Measurements from ENCODE around the gene ACACA.

Gene ACACA

GRCh38 chr17:37177254-37177870 is 229.3 kb downstream of the ACACA start:
- TF ChIP-seq CTCF (IDR thresholded peaks at IDR 0.05; ENCODE audit: low read depth, low read length): no peak
- peak in 1 of 2 donors; percentile 8 for DNase-seq (ENCODE audit: low read depth in 2 of 2)
- H3K4me3 ChIP-seq (replicated peaks in 1 of 2; ENCODE audit: low read depth in 2 of 2, low read length in 2 of 2): no peak overlapping the region

- DNase-seq (ENCODE audit: low read depth in 2 of 2): peak; percentile 10 to 65
- H3K4me3 ChIP-seq (replicated peaks in 1 of 2; ENCODE audit: low read depth in 2 of 2, low read length in 2 of 2): no peak overlapping the region
- TF ChIP-seq CTCF (IDR thresholded peaks at IDR 0.05; ENCODE audit: low read depth, low read length): no peak
These were observed 229.9 kb downstream of the ACACA start for GRCh38 chr17:37176723-37177122.

GRCh38 chr17:37174205-37174604 is 232.4 kb downstream of the ACACA start:
- TF ChIP-seq CTCF (IDR thresholded peaks at IDR 0.05; ENCODE audit: low read depth, low read length): peak; percentile 12
- peak; percentile 33 to 61 for DNase-seq (ENCODE audit: low read depth in 2 of 2)

GRCh38 chr17:37170881-37171425 is 235.7 kb downstream of the ACACA start:
- no peak for TF ChIP-seq CTCF (IDR thresholded peaks at IDR 0.05; ENCODE audit: low read depth, low read length)
- H3K4me3 ChIP-seq (replicated peaks in 1 of 2; ENCODE audit: low read depth in 2 of 2, low read length in 2 of 2): no peak overlapping the region
- peak in 1 of 2 donors; percentile 31 for DNase-seq (ENCODE audit: low read depth in 2 of 2)

More at GRCh38 chr17:37174205-37174604, 232.4 kb downstream of the ACACA start:
- no peak overlapping the region for H3K4me3 ChIP-seq (replicated peaks in 1 of 2; ENCODE audit: low read depth in 2 of 2, low read length in 2 of 2)

- H3K4me3 ChIP-seq (replicated peaks in 1 of 2; ENCODE audit: low read depth in 2 of 2, low read length in 2 of 2): no peak overlapping the region
- TF ChIP-seq CTCF (IDR thresholded peaks at IDR 0.05; ENCODE audit: low read depth, low read length): no peak
- DNase-seq (ENCODE audit: low read depth in 2 of 2): no peak
These were observed 237.8 kb downstream of the ACACA start for GRCh38 chr17:37168731-37169353.

GRCh38 chr17:37167756-37168155 is 238.9 kb downstream of the ACACA start:
- no peak overlapping the region for H3K4me3 ChIP-seq (replicated peaks in 1 of 2; ENCODE audit: low read depth in 2 of 2, low read length in 2 of 2)
- no peak for TF ChIP-seq CTCF (IDR thresholded peaks at IDR 0.05; ENCODE audit: low read depth, low read length)
- no peak for DNase-seq (ENCODE audit: low read depth in 2 of 2)

Measured in cardiac fibroblast (primary cell).